Psoas muscle (tissue), 8 donors: ENCODE data around the gene AMH. TPM values are rescaled to one million over a fixed set of nuclear protein-coding genes. Genes with fewer than 3 reads are reported as not detected.

Experiments used
- ATAC-seq, 4 donors: fragments of 200-7000 bp; cut with Tn5 transposase; one replicate each; pipeline ENCODE4 v1.9.1; 2020; ENCODE audit warnings: moderate library complexity in 3 of 4, mild to moderate bottlenecking in 2 of 4
- DNase-seq, 2 donors: peaks; one replicate each; pipeline ENCODE4 v3.0.0-alpha.2; 2020
- H3K27ac ChIP-seq: fragments of 200-600 bp; one replicate; pipeline ENCODE4 v1.8.0; 2022
- H3K27me3 ChIP-seq, 3 donors: fragments of 200-600 bp in 1 of 3; one replicate each; pipeline versions ENCODE4 v1.6.1 to v1.8.0; 2013 to 2022; ENCODE audit warnings: low read length in 2 of 3, mild to moderate bottlenecking in 2 of 3, moderate library complexity in 1 of 3; ENCODE audit not compliant: insufficient read depth in 3 of 3
- H3K36me3 ChIP-seq, 2 donors: fragments of 200-600 bp in 1 of 2; one replicate each; pipeline versions ENCODE4 v1.6.1 to v1.8.0; 2013 to 2022; ENCODE audit warnings: low read depth in 1 of 2, mild to moderate bottlenecking in 1 of 2, moderate library complexity in 1 of 2; ENCODE audit not compliant: insufficient read depth in 1 of 2
- H3K4me1 ChIP-seq: fragments of 200-600 bp; one replicate; pipeline ENCODE4 v1.8.0; 2022
- H3K4me3 ChIP-seq: fragments of 200-600 bp; one replicate; pipeline ENCODE4 v1.8.0; 2022; ENCODE audit warnings: mild to moderate bottlenecking
- H3K9me3 ChIP-seq: fragments of 200-600 bp; one replicate; pipeline ENCODE4 v1.8.0; 2022
- WGBS, 3 donors: extraction: QIAGEN DNeasy Blood & Tissue Kit; methylation state at CpG; one replicate each; pipeline versions ENCODE4 v1.1.6 to v1.1.7; 2013; 5-methylcytosine and 5-hydroxymethylcytosine counted together
- intact Hi-C, 2 donors: fragments of 100-400 bp; cut with DNase I; formaldehyde crosslinking; loops; one replicate each; pipeline versions ENCODE4 v1.11.0 to v1.14.2; 2022
- polyA plus RNA-seq, 3 donors: library from polyadenylated mRNA; stranded (reverse); fragments of 200-250 nt; gene quantifications; one replicate each; pipeline ENCODE4 v1.2.3, GENCODE V29; 2013
- total RNA-seq, 4 donors: library from RNA; stranded (reverse); fragmentation: NEBNext Ultra II Directional in 2 of 4; extraction: Animal tissue kit (Norgen Biotek cat#: 25700) in 2 of 4; gene quantifications; one replicate each; pipeline versions ENCODE4 v1.2.1 to v1.2.4, GENCODE V29; 2021 to 2023
- TF ChIP-seq, protein P1 (sequence below): fragments of 200-600 bp; IDR thresholded peaks from one replicate; pipeline ENCODE4 v1.8.0; 2022; ENCODE audit warnings: antibody characterized with exemption
- donor health status: healthy with polysubstance abuse.
- donor health status: DM: no; HTN: no; CAD: no; lungs with moderate emphysema.
- donor health status: Bipolar disorder and iron deficiency.
- donor health status: healthy.
- donor health status: DM: yes; HTN: yes; CAD: no.
- donor health status: DM: no; HTN: no; CAD: no.
- donor health status: DM: no; HTN: no; CAD: no.
- donor health status: DM: yes; HTN: yes; CAD: no.

The AMH gene
- total and polyA plus RNA-seq, 7 donors = 0.38 to 3.6 (median 2.2) TPM

DNA sequence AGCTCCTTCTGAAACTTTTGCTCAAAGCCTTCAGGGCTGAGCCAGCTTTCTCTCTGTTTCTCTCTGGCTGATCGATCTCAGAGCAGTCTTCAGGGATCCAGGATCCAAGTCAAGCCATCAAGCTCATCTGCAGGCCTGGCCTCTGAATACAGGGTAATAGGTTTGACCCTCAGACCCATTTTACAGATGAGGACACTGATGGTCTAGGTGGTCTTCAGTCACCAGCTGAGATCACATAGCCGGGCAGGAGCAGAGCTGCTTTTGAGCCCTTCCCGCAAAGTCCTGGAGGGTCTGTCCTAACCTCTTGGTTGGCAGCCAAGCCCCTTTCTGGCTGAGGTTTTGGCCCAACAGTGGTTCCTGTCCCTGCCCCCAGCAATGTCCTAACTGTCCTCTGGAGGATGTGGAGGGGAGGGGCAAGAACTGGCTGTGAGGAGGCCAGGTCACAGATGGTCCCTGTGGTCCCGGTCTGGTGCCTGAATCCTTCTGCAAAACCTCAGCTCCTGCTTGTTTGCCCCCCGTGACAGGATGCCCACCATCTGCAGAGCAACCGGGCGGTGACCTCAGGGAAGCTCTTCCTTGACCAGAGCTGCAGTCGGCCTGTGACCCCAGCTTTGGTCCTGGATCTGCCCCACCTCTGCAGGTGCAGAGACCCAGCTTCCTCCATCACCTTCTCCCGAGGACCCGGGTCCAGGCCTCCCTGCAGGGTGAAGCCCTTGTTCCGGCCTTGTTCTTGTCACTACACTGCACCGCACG is 38.6 kb downstream of the AMH start:
- 78 to 80% (median 79%) methylated on average over 13 of the region's 13 CpGs for WGBS, 3 donors
- TF ChIP-seq, protein P1, sequence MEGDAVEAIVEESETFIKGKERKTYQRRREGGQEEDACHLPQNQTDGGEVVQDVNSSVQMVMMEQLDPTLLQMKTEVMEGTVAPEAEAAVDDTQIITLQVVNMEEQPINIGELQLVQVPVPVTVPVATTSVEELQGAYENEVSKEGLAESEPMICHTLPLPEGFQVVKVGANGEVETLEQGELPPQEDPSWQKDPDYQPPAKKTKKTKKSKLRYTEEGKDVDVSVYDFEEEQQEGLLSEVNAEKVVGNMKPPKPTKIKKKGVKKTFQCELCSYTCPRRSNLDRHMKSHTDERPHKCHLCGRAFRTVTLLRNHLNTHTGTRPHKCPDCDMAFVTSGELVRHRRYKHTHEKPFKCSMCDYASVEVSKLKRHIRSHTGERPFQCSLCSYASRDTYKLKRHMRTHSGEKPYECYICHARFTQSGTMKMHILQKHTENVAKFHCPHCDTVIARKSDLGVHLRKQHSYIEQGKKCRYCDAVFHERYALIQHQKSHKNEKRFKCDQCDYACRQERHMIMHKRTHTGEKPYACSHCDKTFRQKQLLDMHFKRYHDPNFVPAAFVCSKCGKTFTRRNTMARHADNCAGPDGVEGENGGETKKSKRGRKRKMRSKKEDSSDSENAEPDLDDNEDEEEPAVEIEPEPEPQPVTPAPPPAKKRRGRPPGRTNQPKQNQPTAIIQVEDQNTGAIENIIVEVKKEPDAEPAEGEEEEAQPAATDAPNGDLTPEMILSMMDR = no peak
- Histone ChIP-seq H3K9me3 (no peaks in the 10 kb centered on the region), H3K4me3 (no peak overlapping the region), H3K27me3 (peaks cover 0 to 47% (median 31%) of the 10 kb centered on the region in 3 donors), H3K4me1 (peaks cover 17% of the 10 kb centered on the region), H3K27ac (no peak overlapping the region), H3K36me3 (no peaks in the 10 kb centered on the region)
- no peak for DNase-seq
- intact Hi-C loops = no loop called here
- ATAC-seq = no peak

- H3K4me1 ChIP-seq = peaks cover 17% of the 10 kb centered on the region
- no peaks in the 10 kb centered on the region for H3K9me3 ChIP-seq
- no peaks in the 10 kb centered on the region for H3K36me3 ChIP-seq
- H3K27me3 ChIP-seq = peaks cover 0 to 48% (median 31%) of the 10 kb centered on the region in 3 donors
- ATAC-seq (no peak), DNase-seq (no peak)
- no peak overlapping the region for H3K27ac ChIP-seq
- 81 to 84% (median 82%) methylated on average over 15 to 17 of the region's 17 CpGs for WGBS, 3 donors
- intact Hi-C loops = no loop called here
- TF ChIP-seq, protein P1 = no peak
- H3K4me3 ChIP-seq = no peak overlapping the region
Measured at GRCh38 chr19:2288338-2288817, 39.3 kb downstream of the AMH start.

GRCh38 chr19:2288818-2289713 is 39.9 kb downstream of the AMH start:
- 58 to 60% (median 60%) methylated on average over 28 of the region's 28 CpGs for WGBS, 3 donors
- intact Hi-C loops = no loop called here
- Histone ChIP-seq H3K4me1 (peaks cover 20% of the 10 kb centered on the region), H3K27ac (no peak overlapping the region), H3K36me3 (no peaks in the 10 kb centered on the region), H3K4me3 (no peak overlapping the region), H3K9me3 (no peaks in the 10 kb centered on the region), H3K27me3 (peaks cover 0 to 48% (median 31%) of the 10 kb centered on the region in 3 donors)
- ATAC-seq (no peak), DNase-seq (no peak)
- TF ChIP-seq, protein P1 = no peak

DNA sequence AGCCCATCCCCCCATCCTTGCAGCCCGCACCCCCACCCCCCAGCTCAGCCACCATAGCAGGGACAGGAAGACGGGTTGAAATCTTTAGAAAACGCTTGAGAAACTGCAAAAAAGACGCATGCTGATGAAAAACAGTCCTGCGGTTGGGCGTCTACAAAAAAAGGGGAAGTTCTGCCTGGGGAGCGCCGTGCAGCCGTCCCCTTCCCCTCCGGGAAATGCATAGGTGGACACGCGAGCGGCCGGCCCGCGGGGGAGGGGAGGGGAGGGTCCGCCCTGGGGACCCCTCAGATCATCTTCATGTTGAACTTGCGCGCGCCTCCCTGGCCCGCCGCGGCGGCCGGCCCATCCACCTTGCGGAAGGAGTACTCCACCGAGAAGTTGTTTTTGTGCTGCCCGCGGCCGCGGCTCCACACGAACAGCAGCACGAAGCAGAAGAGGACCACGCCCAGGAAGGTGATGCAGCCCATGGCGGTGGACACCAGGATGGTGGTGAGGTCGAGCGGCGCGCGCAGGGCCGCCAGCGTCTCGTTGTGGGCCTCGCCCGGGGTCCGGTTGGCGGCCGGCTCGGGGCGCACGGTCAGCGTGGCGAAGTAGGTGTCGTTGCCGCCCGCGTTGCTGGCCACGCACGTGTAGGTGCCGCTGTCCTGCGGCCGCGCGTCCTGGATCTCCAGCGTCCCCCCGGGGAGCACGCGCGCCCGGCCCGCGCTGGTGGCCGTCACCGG is 40.8 kb downstream of the AMH start:
- intact Hi-C loops = no loop called here
- ATAC-seq (peak in 1 of 4 donors; percentile 27), DNase-seq (peak in 1 of 2 donors; percentile 47)
- Histone ChIP-seq H3K36me3 (no peaks in the 10 kb centered on the region), H3K27ac (no peak overlapping the region), H3K4me3 (peak overlapping the region; percentile 60), H3K27me3 (peaks cover 0 to 48% (median 31%) of the 10 kb centered on the region in 3 donors), H3K4me1 (peaks cover 22% of the 10 kb centered on the region), H3K9me3 (no peaks in the 10 kb centered on the region)
- WGBS, 3 donors = 1 to 2% (median 1%) methylated on average over 57 to 74 of the region's 74 CpGs
- TF ChIP-seq, protein P1 = no peak
